Keratinocyte (primary cell): Measurements from ENCODE around the gene ATG9A. TPM values are rescaled to one million over a fixed set of nuclear protein-coding genes. Genes with fewer than 3 reads are reported as not detected.

Experiments
- DNase-seq: peaks from one replicate; pipeline ENCODE4 v3.0.0-alpha.2; 2011; ENCODE audit warnings: low read depth, missing footprints, low spot score
- FAIRE-seq: peaks from 2 replicates; lab custom pipeline; 2011; peaks lifted over from hg19 to GRCh38; lab: Jason Lieb, UNC
- H2AFZ ChIP-seq: 2 replicates; pipeline ENCODE4 v1.6.0; 2012; ENCODE audit warnings: low read length, control low read depth, inconsistent platforms; ENCODE audit not compliant: control insufficient read depth
- H3K27ac ChIP-seq: 2 replicates; pipeline ENCODE4 v1.5.1; 2011; ENCODE audit warnings: low read length; ENCODE audit not compliant: control insufficient read depth, insufficient read depth
- H3K27me3 ChIP-seq: 3 replicates; pipeline ENCODE4 v1.6.0; 2011; ENCODE audit warnings: low read length; ENCODE audit not compliant: control insufficient read depth, insufficient read depth; ENCODE audit errors: extremely low read depth
- H3K36me3 ChIP-seq, 2 experiments: 2 replicates in 1 of 2; 3 replicates in 1 of 2; pipeline ENCODE4 v1.5.1; 2011; ENCODE audit warnings: low read length in 2 of 2, mild to moderate bottlenecking in 1 of 2; ENCODE audit not compliant: control insufficient read depth in 2 of 2, insufficient read depth in 2 of 2; ENCODE audit errors: extremely low read depth in 1 of 2
- H3K4me1 ChIP-seq: 3 replicates; pipeline ENCODE4 v1.5.1; 2011; ENCODE audit warnings: low read length; ENCODE audit not compliant: control insufficient read depth, insufficient read depth; ENCODE audit errors: extremely low read depth
- H3K4me2 ChIP-seq: 3 replicates; pipeline ENCODE4 v1.6.0; 2011; ENCODE audit warnings: low read depth, low read length; ENCODE audit not compliant: control insufficient read depth, insufficient read depth; ENCODE audit errors: extremely low read depth
- H3K4me3 ChIP-seq, 3 experiments: fragments of 200-600 bp in 1 of 3; sonication (generic) in 1 of 3; 2 replicates in 2 of 3; 3 replicates in 1 of 3; pipeline ENCODE4 v1.5.1; 2011 to 2016; ENCODE audit warnings: low read length in 3 of 3, mild to moderate bottlenecking in 3 of 3, control low read depth in 2 of 3, inconsistent platforms in 1 of 3, low read depth in 1 of 3, mixed read lengths in 1 of 3, mixed run types in 1 of 3, moderate library complexity in 1 of 3; ENCODE audit not compliant: control insufficient read depth in 2 of 3, insufficient read depth in 2 of 3; ENCODE audit errors: extremely low read depth in 1 of 3
- H3K79me2 ChIP-seq: 2 replicates; pipeline ENCODE4 v1.6.0; 2012; ENCODE audit warnings: low read length; ENCODE audit not compliant: control insufficient read depth, insufficient read depth
- H3K9ac ChIP-seq: 3 replicates; pipeline ENCODE4 v1.6.0; 2011; ENCODE audit warnings: low read length; ENCODE audit not compliant: control insufficient read depth, insufficient read depth; ENCODE audit errors: extremely low read depth
- H3K9me1 ChIP-seq: 3 replicates; pipeline ENCODE4 v1.6.0; 2011; ENCODE audit warnings: low read length; ENCODE audit not compliant: control insufficient read depth, insufficient read depth; ENCODE audit errors: extremely low read depth
- H3K9me3 ChIP-seq: 2 replicates; pipeline ENCODE4 v1.5.1; 2012; ENCODE audit warnings: low read depth, low read length; ENCODE audit not compliant: control insufficient read depth
- H4K20me1 ChIP-seq: 3 replicates; pipeline ENCODE4 v1.6.0; 2011; ENCODE audit warnings: low read length; ENCODE audit not compliant: control insufficient read depth, insufficient read depth; ENCODE audit errors: extremely low read depth
- EZH2 ChIP-seq: IDR thresholded peaks from one replicate; pipeline ENCODE4 v1.6.1; 2012; ENCODE audit warnings: inconsistent platforms, mild to moderate bottlenecking, low read length, moderate library complexity
- dilution Hi-C: fragments of 300-500 bp; cut with MboI; formaldehyde crosslinking; loops from one replicate; pipeline ENCODE4 v1.7.0; 2020; ENCODE audit warnings: low sequenced_read_pairs; ENCODE audit not compliant: extremely low pct_ligation_motif_present
- polyA plus RNA-seq, 5 experiments: library from polyadenylated mRNA; depleted of rRNA in 3 of 5; stranded (reverse) in 3 of 5; stranded (forward) in 1 of 5; unstranded in 1 of 5; fragments of >200 nt; gene quantifications; 1 replicate in 1 of 5; 2 replicates in 3 of 5; 3 replicates in 1 of 5; pipeline versions ENCODE4 v1.2.1 to v1.2.3, GENCODE V29; 2011 to 2012; ENCODE audit warnings: missing spikeins in 2 of 5, low read depth in 1 of 5, low replicate concordance in 1 of 5
- TF ChIP-seq, protein P1 (sequence below), 3 experiments: IDR thresholded peaks in 1 of 3; conservative IDR thresholded peaks in 1 of 3; optimal IDR thresholded peaks in 1 of 3; 2 replicates in 2 of 3; 3 replicates in 1 of 3; pipeline versions ENCODE3 to v1.5.1; 2011; ENCODE audit warnings: low read length in 3 of 3, mild to moderate bottlenecking in 3 of 3, moderate library complexity in 2 of 3, control low read depth in 1 of 3, inconsistent platforms in 1 of 3; ENCODE audit not compliant: insufficient read depth in 2 of 3; ENCODE audit errors: extremely low read depth in 1 of 3

Gene ATG9A
- polyA plus RNA-seq, 1 donor (not counting 4 experiments of a cell fraction or from before 2014, with no cell fraction given): 58.8 TPM

GRCh38 chr2:219246559-219246958 lies 17.1 kb upstream of the ATG9A start:
- peaks cover 39% of the 10 kb centered on the region for H3K79me2 ChIP-seq
- H3K9me3 ChIP-seq: no peaks in the 10 kb centered on the region
- no peak overlapping the region for H3K9ac ChIP-seq
- no peak overlapping the region for H2AFZ ChIP-seq
- peaks cover 5% of the 10 kb centered on the region for H4K20me1 ChIP-seq
- dilution Hi-C loops: no loop called here
- no peaks in the 10 kb centered on the region for H3K27me3 ChIP-seq
- no peak overlapping the region for H3K4me3 ChIP-seq
- no peak for TF ChIP-seq EZH2
- TF ChIP-seq, protein P1, sequence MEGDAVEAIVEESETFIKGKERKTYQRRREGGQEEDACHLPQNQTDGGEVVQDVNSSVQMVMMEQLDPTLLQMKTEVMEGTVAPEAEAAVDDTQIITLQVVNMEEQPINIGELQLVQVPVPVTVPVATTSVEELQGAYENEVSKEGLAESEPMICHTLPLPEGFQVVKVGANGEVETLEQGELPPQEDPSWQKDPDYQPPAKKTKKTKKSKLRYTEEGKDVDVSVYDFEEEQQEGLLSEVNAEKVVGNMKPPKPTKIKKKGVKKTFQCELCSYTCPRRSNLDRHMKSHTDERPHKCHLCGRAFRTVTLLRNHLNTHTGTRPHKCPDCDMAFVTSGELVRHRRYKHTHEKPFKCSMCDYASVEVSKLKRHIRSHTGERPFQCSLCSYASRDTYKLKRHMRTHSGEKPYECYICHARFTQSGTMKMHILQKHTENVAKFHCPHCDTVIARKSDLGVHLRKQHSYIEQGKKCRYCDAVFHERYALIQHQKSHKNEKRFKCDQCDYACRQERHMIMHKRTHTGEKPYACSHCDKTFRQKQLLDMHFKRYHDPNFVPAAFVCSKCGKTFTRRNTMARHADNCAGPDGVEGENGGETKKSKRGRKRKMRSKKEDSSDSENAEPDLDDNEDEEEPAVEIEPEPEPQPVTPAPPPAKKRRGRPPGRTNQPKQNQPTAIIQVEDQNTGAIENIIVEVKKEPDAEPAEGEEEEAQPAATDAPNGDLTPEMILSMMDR (optimal IDR thresholded peaks at IDR 0.05 in 1 of 3, IDR thresholded peaks at IDR 0.05 in 1 of 3, conservative IDR thresholded peaks at IDR 0.05 in 1 of 3; ENCODE audit: extremely low read depth in 1 of 3, insufficient read depth in 2 of 3, low read length in 3 of 3): no peak
- H3K4me2 ChIP-seq: peak overlapping the region; percentile 98
- no peak for DNase-seq
- FAIRE-seq: no peak
- no peak overlapping the region for H3K27ac ChIP-seq
- peaks cover 26 to 32% of the 10 kb centered on the region in 2 experiments for H3K36me3 ChIP-seq
- peaks cover 58% of the 10 kb centered on the region for H3K4me1 ChIP-seq
- H3K9me1 ChIP-seq: no peaks in the 10 kb centered on the region

DNA sequence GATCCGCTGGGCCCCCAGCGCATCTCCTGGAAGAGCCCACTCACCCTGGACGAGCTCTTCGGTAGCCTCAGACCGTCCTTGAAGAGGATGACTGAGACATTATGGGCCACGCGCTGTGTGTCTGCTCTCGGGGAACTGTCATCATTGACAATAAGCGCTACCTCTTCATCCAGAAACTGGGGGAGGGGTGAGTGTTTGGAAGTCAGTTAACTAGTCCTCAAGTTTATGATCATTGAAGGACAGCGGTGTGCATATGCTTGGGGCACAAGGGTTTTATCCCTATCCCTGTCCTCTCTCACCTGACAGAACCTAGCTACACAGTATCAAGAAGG lies 16.4 kb upstream of the ATG9A start:
- FAIRE-seq (peak; percentile 9), DNase-seq (no peak)
- Histone ChIP-seq H3K9me1 (no peaks in the 10 kb centered on the region), H3K27me3 (no peaks in the 10 kb centered on the region), H2AFZ (no peak overlapping the region), H3K36me3 (peaks cover 20 to 25% of the 10 kb centered on the region in 2 experiments), H3K79me2 (peaks cover 32% of the 10 kb centered on the region), H3K27ac (peak overlapping the region; percentile 91), H3K4me2 (peak overlapping the region; percentile 98), H3K4me3 (peak overlapping the region; percentile 72 to 94 (median 92)), H3K4me1 (peaks cover 51% of the 10 kb centered on the region), H3K9ac (peak overlapping the region; percentile 94), H3K9me3 (no peaks in the 10 kb centered on the region), H4K20me1 (peaks cover 5% of the 10 kb centered on the region)
- no peak for TF ChIP-seq EZH2
- TF ChIP-seq, protein P1 (optimal IDR thresholded peaks at IDR 0.05 in 1 of 3, IDR thresholded peaks at IDR 0.05 in 1 of 3, conservative IDR thresholded peaks at IDR 0.05 in 1 of 3; ENCODE audit: extremely low read depth in 1 of 3, insufficient read depth in 2 of 3, low read length in 3 of 3): no peak
- dilution Hi-C loops: no loop called here
